Lower leg skin (tissue), 3 donors: ENCODE data around the gene CD302.

Source experiments
- CTCF ChIP-seq, 3 donors: fragments of 450-650 bp; IDR thresholded peaks; one replicate each; pipeline ENCODE4 v1.5.1; 2016; ENCODE audit warnings: antibody characterized with exemption in 3 of 3, mild to moderate bottlenecking in 3 of 3, moderate library complexity in 2 of 3
- POLR2A ChIP-seq, 2 donors: fragments of 450-650 bp; IDR thresholded peaks; one replicate each; pipeline ENCODE4 v1.6.1; 2016 to 2017; ENCODE audit warnings: antibody characterized with exemption in 2 of 2, mild to moderate bottlenecking in 1 of 2, moderate library complexity in 1 of 2

GRCh38 chr2:159735648-159736047 is 62.4 kb downstream of the CD302 start:
- TF ChIP-seq CTCF (IDR thresholded peaks at IDR 0.05) = no peak
- no peak for TF ChIP-seq POLR2A (IDR thresholded peaks at IDR 0.05)
